ENCODE results near the gene GALR2. TPM values are rescaled to one million over a fixed set of nuclear protein-coding genes. Genes with fewer than 3 reads are reported as not detected.
A peak's percentile ranks its signal among the peaks of the same experiment; 100 is the strongest.

The GALR2 gene
- total RNA-seq, 6 donors from 2014 or later, result 0.61 TPM; not detected in 5

- Histone ChIP-seq H3K9me3 (no peaks in the 10 kb centered on the region), H3K27ac (peak overlapping the region in 1 of 4 donors; percentile 31), H3K4me3 (no peak overlapping the region), H3K36me3 (no peaks in the 10 kb centered on the region), H3K27me3 (no peaks in the 10 kb centered on the region), H3K4me1 (peaks cover 9 to 20% (median 12%) of the 10 kb centered on the region in 4 donors)
- DNase-seq (no peak), ATAC-seq (ENCODE audit: low FRiP score in 2 of 2) (no peak)
- WGBS, 2 donors, result 80 to 89% methylated on average over 9 to 20 of the region's 20 CpGs
- TF ChIP-seq POLR2AphosphoS5 (IDR thresholded peaks at IDR 0.05), result no peak
- TF ChIP-seq, protein P1, sequence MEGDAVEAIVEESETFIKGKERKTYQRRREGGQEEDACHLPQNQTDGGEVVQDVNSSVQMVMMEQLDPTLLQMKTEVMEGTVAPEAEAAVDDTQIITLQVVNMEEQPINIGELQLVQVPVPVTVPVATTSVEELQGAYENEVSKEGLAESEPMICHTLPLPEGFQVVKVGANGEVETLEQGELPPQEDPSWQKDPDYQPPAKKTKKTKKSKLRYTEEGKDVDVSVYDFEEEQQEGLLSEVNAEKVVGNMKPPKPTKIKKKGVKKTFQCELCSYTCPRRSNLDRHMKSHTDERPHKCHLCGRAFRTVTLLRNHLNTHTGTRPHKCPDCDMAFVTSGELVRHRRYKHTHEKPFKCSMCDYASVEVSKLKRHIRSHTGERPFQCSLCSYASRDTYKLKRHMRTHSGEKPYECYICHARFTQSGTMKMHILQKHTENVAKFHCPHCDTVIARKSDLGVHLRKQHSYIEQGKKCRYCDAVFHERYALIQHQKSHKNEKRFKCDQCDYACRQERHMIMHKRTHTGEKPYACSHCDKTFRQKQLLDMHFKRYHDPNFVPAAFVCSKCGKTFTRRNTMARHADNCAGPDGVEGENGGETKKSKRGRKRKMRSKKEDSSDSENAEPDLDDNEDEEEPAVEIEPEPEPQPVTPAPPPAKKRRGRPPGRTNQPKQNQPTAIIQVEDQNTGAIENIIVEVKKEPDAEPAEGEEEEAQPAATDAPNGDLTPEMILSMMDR (IDR thresholded peaks at IDR 0.05), result peak in 2 of 6 experiments; percentile 20 to 48
Measured at GRCh38 chr17:76032073-76032779, 42.4 kb upstream of the GALR2 start.

DNA sequence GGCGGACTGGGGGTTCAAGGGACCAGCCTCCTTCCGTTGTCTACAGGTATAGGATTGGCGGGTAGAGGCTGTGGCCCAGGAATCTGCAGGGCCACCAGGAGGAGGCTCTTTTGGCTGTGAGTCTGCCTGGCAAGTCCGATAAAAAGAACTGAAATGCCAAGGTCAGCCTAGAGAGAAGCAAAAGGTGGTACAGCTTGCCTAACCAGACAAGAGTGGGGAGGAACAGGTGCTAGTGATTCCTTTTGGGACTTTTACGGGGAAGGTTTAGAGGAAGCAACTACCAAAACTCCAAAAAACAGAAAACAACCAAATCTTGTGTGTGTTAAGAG is 41.8 kb upstream of the GALR2 start:
- Histone ChIP-seq H3K4me3 (no peak overlapping the region), H3K4me1 (peaks cover 9 to 16% (median 12%) of the 10 kb centered on the region in 4 donors), H3K27me3 (no peaks in the 10 kb centered on the region), H3K36me3 (peaks cover 0 to 3% (median 0%) of the 10 kb centered on the region in 4 donors), H3K27ac (peak overlapping the region in 1 of 4 donors; percentile 17), H3K9me3 (no peaks in the 10 kb centered on the region)
- no peak for DNase-seq
- no peak for ATAC-seq (ENCODE audit: low FRiP score in 2 of 2)
- WGBS, 2 donors, result 87 to 89% methylated on average over 5 of the region's 5 CpGs
- TF ChIP-seq, protein P1 (IDR thresholded peaks at IDR 0.05), result no peak
- TF ChIP-seq EP300 (IDR thresholded peaks at IDR 0.05) (no peak), POLR2A (IDR thresholded peaks at IDR 0.05) (no peak)

DNA sequence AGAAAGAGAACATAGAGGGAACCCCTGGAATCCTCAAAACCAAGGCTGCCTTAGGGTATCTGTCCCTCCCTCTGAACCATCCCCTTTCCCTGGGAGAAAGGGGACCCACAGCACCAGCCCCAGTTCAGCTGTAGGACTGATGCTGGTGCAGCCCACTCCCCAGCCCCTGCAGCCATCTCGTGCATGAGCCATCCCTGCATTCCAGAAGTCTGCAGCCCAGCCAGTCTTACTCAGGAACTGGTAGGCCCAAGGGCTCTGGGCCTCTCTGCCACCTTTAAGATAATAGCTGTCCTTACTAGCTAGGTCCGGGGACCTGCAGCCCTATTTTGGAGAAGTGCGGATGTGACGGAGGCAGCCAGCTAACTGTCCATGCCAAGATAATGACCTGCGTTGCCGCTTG is 41.4 kb upstream of the GALR2 start:
- Histone ChIP-seq H3K27ac (peak overlapping the region in 1 of 4 donors; percentile 17), H3K27me3 (no peaks in the 10 kb centered on the region), H3K9me3 (no peaks in the 10 kb centered on the region), H3K36me3 (peaks cover 0 to 7% (median under 1%) of the 10 kb centered on the region in 4 donors), H3K4me1 (peaks cover 9 to 13% (median 12%) of the 10 kb centered on the region in 4 donors), H3K4me3 (no peak overlapping the region)
- 98 to 99% methylated on average over 6 of the region's 6 CpGs for WGBS, 2 donors
- DNase-seq (no peak), ATAC-seq (ENCODE audit: low FRiP score in 2 of 2) (no peak)
- no peak for TF ChIP-seq POLR2AphosphoS5 (IDR thresholded peaks at IDR 0.05)
- no peak for TF ChIP-seq POLR2A (IDR thresholded peaks at IDR 0.05)
- no peak for TF ChIP-seq EP300 (IDR thresholded peaks at IDR 0.05)
- TF ChIP-seq, protein P1 (IDR thresholded peaks at IDR 0.05), result no peak

GRCh38 chr17:76034428-76035350 is 39.9 kb upstream of the GALR2 start:
- 93 to 95% methylated on average over 12 to 13 of the region's 13 CpGs for WGBS, 2 donors
- ATAC-seq (ENCODE audit: low FRiP score in 2 of 2) (no peak), DNase-seq (peak in 1 of 2 donors; percentile 64)
- no peaks in the 10 kb centered on the region for H3K27me3 ChIP-seq
- TF ChIP-seq EP300 (IDR thresholded peaks at IDR 0.05), result no peak
- TF ChIP-seq POLR2A (IDR thresholded peaks at IDR 0.05), result no peak
- TF ChIP-seq, protein P1 (IDR thresholded peaks at IDR 0.05), result no peak
- TF ChIP-seq POLR2AphosphoS5 (IDR thresholded peaks at IDR 0.05), result no peak
- H3K27ac ChIP-seq, result no peak overlapping the region
- H3K9me3 ChIP-seq, result no peaks in the 10 kb centered on the region
- H3K4me3 ChIP-seq, result no peak overlapping the region
- H3K4me1 ChIP-seq, result peaks cover 3 to 6% (median 4%) of the 10 kb centered on the region in 4 donors
- peaks cover 11 to 22% (median 15%) of the 10 kb centered on the region in 4 donors for H3K36me3 ChIP-seq
